AG04450 (cell line): ENCODE data around the gene PDZD2. TPM values are rescaled to one million over a fixed set of nuclear protein-coding genes. Genes with fewer than 3 reads are reported as not detected.
"Not testable (repeated sequence)": the region's sequence is repeated elsewhere in the genome, so short reads cannot be mapped to it uniquely, and the experiment has no call there.

ENCODE experiments used
- CTCF ChIA-PET: fragments of 300-600, 350-600 bp; formaldehyde crosslinking; extraction: SDS; loops from one replicate; lab custom pipeline; 2022; ENCODE audit warnings: antibody characterized with exemption, inconsistent platforms; lab: Charles Lee
- POLR2A ChIA-PET: fragments of 350-600 bp; formaldehyde crosslinking; extraction: SDS; loops from one replicate; lab custom pipeline; 2021; ENCODE audit warnings: antibody characterized with exemption, inconsistent platforms; lab: Yijun Ruan, JAX
- DNase-seq: peaks from one replicate; pipeline ENCODE4 v3.0.0-alpha.2; 2011; ENCODE audit warnings: low read depth, low spot score
- H3K27ac ChIP-seq: one replicate; pipeline ENCODE4 v1.5.1; 2012; ENCODE audit warnings: low read depth, low read length, control low read depth
- H3K27me3 ChIP-seq: one replicate; pipeline ENCODE4 v1.6.0; 2012; ENCODE audit warnings: low read length; ENCODE audit not compliant: control insufficient read depth, insufficient read depth
- H3K4me3 ChIP-seq: 2 replicates; pipeline ENCODE4 v1.5.1; 2011; ENCODE audit warnings: mild to moderate bottlenecking, low read depth, low read length, control low read depth
- H3K9me3 ChIP-seq: 2 replicates; pipeline ENCODE4 v1.5.1; 2012; ENCODE audit warnings: low read length; ENCODE audit not compliant: control insufficient read depth, insufficient read depth
- polyA plus RNA-seq: library from polyadenylated mRNA; depleted of rRNA; stranded (reverse); fragments of >200 nt; gene quantifications from 2 replicates; pipeline ENCODE4 v1.2.3, GENCODE V29; 2011
- TF ChIP-seq, protein P1 (sequence below): IDR thresholded peaks from 2 replicates; pipeline ENCODE4 v1.5.1; 2011; ENCODE audit warnings: low read depth, low read length, control low read depth, inconsistent platforms

PDZD2 gene
- polyA plus RNA-seq, 1 experiment: 0.40 TPM

- ChIA-PET POLR2A (no interaction called here), CTCF (interaction anchor here (0.9 kb wide), 1 partner anchor 305 kb away, joined by 3 read pairs; no protein-coding TSS in a partner anchor)
- H3K27ac ChIP-seq: no peak overlapping the region
Observed at GRCh38 chr5:31770998-31771397, 132.1 kb downstream of the PDZD2 start.

GRCh38 chr5:31771500-31771899 is 132.6 kb downstream of the PDZD2 start:
- ChIA-PET POLR2A (no interaction called here), CTCF (no interaction called here)
- no peak overlapping the region for H3K27ac ChIP-seq
- H3K4me3 ChIP-seq: no peak overlapping the region
- peaks cover 5% of the 10 kb centered on the region; the same call in 1 of the 2 replicates for H3K9me3 ChIP-seq
- H3K27me3 ChIP-seq: no peaks in the 10 kb centered on the region
- no peak for DNase-seq
- TF ChIP-seq, protein P1, sequence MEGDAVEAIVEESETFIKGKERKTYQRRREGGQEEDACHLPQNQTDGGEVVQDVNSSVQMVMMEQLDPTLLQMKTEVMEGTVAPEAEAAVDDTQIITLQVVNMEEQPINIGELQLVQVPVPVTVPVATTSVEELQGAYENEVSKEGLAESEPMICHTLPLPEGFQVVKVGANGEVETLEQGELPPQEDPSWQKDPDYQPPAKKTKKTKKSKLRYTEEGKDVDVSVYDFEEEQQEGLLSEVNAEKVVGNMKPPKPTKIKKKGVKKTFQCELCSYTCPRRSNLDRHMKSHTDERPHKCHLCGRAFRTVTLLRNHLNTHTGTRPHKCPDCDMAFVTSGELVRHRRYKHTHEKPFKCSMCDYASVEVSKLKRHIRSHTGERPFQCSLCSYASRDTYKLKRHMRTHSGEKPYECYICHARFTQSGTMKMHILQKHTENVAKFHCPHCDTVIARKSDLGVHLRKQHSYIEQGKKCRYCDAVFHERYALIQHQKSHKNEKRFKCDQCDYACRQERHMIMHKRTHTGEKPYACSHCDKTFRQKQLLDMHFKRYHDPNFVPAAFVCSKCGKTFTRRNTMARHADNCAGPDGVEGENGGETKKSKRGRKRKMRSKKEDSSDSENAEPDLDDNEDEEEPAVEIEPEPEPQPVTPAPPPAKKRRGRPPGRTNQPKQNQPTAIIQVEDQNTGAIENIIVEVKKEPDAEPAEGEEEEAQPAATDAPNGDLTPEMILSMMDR: no peak

More at GRCh38 chr5:31770998-31771397, 132.1 kb downstream of the PDZD2 start:
- TF ChIP-seq, protein P1: no peak
- H3K4me3 ChIP-seq: no peak overlapping the region
- H3K9me3 ChIP-seq: peaks cover 2% of the 10 kb centered on the region; the same call in 1 of the 2 replicates
- DNase-seq: no peak
- H3K27me3 ChIP-seq: no peaks in the 10 kb centered on the region

DNA sequence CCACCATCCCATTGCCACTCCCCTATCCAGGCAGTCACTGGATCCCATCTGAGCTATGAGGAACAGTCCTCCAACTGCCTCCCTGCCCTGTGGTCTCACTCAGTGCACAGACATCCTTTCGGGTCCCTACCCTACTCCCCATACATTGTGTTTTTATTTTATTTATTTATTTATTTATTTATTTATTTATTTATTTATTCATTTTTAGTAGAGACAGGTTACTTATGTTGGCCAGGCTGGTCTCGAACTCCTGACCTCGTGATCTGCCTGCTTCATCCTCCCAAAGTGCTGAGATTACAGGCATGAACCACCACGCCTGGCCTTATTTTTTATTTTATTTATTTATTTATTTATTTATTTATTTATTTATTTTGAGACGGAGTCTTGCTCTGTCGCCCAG is 137.4 kb downstream of the PDZD2 start:
- CTCF ChIA-PET, H3K27me3 ChIP-seq, H3K4me3 ChIP-seq, H3K9me3 ChIP-seq, DNase-seq, H3K27ac ChIP-seq, POLR2A ChIA-PET: not testable (repeated sequence)

GRCh38 chr5:31776976-31777651 is 138.2 kb downstream of the PDZD2 start:
- no peak overlapping the region for H3K4me3 ChIP-seq
- H3K27ac ChIP-seq: no peak overlapping the region
- CTCF ChIA-PET: no interaction called here
- TF ChIP-seq, protein P1: no peak
- no peaks in the 10 kb centered on the region for H3K27me3 ChIP-seq
- POLR2A ChIA-PET: no interaction called here
- peaks cover 9% of the 10 kb centered on the region for H3K9me3 ChIP-seq
- DNase-seq: no peak

GRCh38 chr5:31781772-31782171 is 142.8 kb downstream of the PDZD2 start:
- peaks cover 2% of the 10 kb centered on the region; the same call in 1 of the 2 replicates for H3K9me3 ChIP-seq
- POLR2A ChIA-PET: no interaction called here
- H3K4me3 ChIP-seq: no peak overlapping the region
- H3K27me3 ChIP-seq: no peaks in the 10 kb centered on the region
- DNase-seq: no peak
- no peak overlapping the region for H3K27ac ChIP-seq
- CTCF ChIA-PET: no interaction called here
- TF ChIP-seq, protein P1: no peak
